ENCODE measurements around the gene IL9.

IL9 gene

GRCh38 chr5:135895474-135896006 lies at the start of gene IL9:
TSS of gene IL9 (minus strand) at chr5:135895841. CDS start at chr5:135895816, 25 bp downstream.
- DNase-seq = no peak

- no peak for DNase-seq
Observed at GRCh38 chr5:135944967-135945560, 49.4 kb upstream of the IL9 start.

DNA sequence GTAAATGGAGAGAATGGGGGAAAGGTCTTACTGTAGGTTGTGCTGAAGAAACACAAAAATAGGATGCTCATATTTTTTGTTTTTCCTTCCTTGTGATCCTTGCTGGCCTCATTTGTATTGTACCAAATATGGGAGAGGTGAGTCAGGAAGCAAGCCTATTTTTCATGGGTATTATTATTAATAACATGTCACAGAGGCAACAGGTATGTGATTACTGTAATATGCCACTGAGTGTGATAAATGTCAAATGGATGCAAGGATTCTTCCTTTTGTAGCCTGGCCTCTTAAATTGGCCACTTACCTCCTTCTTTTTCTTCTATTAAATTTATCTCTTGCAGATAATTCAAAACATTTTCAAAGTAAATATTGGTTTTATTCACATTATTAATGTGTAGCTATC lies 48.9 kb upstream of the IL9 start:
- DNase-seq = no peak

- no peak for DNase-seq
Observed at GRCh38 chr5:135942202-135942771, 46.6 kb upstream of the IL9 start.

GRCh38 chr5:135941711-135942110 lies 46.1 kb upstream of the IL9 start:
- no peak for DNase-seq

- no peak for DNase-seq
Observed at GRCh38 chr5:135937245-135937911, 41.7 kb upstream of the IL9 start.

GRCh38 chr5:135934939-135935338 lies 39.3 kb upstream of the IL9 start:
- DNase-seq = no peak

- no peak for DNase-seq
Observed at GRCh38 chr5:135930949-135931295, 35.3 kb upstream of the IL9 start.

GRCh38 chr5:135930029-135930948 lies 34.6 kb upstream of the IL9 start:
- no peak for DNase-seq

DNA sequence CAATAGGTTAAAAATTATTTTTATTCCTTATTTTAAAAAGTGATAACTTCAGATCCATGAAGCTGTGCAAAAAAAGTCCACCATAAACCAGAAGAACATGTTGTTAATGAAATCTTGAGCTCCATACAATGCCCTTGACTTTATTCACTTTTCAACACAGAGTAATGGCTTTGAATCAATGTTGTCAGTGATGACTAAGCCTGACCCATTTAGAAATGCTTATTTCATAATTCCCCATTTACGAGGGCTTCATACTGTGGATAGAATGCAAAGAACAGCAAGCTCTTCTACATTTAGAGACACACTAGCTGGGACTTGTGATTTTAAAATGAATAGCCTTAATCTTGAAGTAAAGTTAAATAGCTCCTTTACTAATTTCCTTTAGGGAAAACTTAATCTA lies 25.7 kb upstream of the IL9 start:
- DNase-seq = no peak

DNA sequence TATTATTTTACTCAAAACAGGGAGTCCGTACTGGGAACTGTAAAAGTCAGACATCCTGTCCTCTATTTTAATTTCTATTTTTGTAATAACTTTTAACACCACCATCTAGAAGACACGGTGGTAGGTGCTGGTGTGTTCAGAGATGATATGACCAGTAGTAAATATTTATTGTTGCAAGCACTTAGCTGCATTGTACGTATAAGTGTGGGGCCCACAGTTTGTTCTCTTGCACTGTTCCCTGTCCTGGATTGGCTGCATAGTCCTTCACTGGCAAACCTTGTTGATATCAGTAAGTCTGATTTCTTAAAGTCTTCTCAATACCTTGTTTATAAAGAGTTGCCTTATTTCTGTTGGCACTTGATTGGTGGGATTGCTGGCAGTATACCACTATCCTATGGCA lies 24.6 kb upstream of the IL9 start:
- DNase-seq = no peak

DNA sequence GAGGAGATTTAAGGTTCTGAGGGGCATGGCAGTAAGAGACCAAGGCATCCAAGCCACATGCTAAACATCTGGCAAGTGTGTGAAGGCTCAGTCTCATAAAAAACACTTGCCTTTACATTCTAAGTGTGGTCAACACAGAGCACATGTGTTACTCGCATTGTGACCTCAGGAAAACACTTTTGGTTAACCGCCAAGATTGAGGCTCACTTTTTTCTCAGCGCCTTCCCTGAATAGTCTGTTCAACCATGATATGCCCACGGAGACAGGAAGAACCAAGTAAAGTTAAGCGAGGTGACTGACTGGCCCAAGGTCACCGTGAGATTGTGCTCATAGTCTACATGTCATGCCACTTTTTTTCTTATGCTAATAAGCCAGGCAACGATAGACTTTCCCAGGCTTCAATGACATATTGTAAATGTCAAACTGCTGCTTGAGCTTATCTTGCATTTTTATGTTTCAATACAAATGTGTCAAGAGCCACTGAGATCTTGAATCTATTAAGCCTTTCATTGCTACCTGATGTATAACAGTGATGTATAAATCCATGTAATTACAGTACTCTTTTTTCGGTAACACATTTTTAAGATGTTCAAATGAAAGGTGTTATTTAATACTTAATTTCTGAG lies 21.1 kb upstream of the IL9 start:
- DNase-seq = no peak

DNA sequence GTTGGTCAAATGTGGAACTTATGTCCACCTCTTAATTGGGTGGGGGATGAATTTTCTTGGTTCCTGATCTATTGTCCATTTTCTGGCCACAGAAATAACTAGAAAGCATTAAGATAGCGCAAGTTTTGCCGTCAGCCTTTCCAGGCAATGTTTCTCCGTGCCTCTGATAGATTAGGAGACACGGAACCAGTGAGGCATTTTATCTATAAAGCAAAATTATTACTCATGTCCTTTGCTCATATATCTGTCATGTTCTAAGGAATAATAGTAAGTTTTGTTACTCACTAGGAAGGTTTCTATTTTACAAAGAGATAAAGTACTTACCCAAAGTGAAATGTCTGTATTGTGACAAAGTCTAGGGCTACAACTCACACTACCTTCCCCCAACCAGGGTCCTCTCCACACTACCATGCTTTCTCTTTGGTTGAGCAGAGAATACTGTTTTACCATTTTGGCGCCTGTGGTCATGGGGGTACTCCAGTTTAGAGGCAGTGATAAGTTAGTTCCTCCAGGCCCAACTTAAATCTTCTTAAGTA lies 19.9 kb upstream of the IL9 start:
- DNase-seq = no peak

- no peak for DNase-seq
Observed at GRCh38 chr5:135913713-135914626, 18.3 kb upstream of the IL9 start.

- no peak for DNase-seq
Observed at GRCh38 chr5:135905144-135905543, 9.5 kb upstream of the IL9 start.

DNA sequence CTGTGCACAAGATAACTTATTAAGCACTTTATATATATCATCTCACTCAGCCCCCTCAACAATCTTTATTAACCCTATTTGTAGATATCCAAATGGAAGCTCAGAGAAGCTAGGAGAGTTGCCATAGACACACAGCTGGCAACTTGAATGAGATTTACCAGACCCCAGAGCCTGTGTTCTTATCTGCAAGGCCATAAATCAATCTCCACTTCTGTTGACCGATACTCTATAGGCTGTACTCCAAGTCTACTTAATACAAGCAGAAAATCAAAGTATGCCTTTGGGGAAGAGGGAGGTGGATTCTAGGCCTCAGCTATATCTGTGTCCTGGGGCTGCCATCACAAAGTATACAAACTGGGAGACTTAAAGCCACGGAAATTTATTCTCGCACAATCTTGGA lies 6.0 kb upstream of the IL9 start:
- no peak for DNase-seq

- no peak for DNase-seq
Observed at GRCh38 chr5:135900276-135900675, 4.6 kb upstream of the IL9 start.

DNA sequence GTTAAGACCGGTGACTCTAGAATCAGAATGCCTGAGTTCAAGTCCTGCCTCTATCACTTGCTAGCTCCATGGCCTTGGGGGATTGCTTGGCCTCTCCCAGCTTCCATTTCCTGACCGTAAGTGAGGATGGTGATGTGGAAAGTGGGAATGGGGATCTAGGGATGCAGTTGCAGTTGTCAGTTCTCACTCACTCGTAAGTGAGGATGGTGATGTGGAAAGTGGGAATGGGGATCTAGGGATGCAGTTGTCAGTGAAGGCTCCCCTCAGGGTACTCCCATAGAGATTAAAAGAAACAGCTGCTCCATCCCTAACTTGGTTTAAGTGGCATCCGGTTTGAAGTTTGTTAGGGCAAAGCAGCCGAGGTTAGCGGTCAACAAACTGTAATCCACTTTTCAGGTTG lies 3.0 kb upstream of the IL9 start:
- no peak for DNase-seq

- no peak for DNase-seq
Observed at GRCh38 chr5:135894789-135895188, 852 bp downstream of the IL9 start.

- DNase-seq = no peak
Observed at GRCh38 chr5:135894276-135894675, 1.4 kb downstream of the IL9 start.

DNA sequence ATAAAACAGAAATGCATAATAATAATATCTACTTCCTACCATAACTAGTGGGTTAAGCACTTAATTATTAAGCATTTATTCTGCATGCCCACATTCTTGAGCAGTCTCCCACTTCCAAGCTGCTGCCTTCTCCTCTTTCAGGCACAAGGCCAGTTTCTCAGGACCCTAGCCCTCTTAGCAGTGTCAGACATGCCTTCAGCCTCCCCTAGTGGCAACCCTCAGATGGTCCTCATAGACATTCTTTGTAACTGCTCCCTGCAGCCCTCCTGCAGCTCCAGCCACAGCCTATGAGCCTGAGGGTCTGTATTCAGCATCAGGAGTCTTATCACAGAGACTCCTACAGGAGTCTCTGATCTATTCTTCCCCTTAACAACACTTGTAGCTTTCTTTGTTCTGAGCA lies 3.9 kb downstream of the IL9 start:
- no peak for DNase-seq

DNA sequence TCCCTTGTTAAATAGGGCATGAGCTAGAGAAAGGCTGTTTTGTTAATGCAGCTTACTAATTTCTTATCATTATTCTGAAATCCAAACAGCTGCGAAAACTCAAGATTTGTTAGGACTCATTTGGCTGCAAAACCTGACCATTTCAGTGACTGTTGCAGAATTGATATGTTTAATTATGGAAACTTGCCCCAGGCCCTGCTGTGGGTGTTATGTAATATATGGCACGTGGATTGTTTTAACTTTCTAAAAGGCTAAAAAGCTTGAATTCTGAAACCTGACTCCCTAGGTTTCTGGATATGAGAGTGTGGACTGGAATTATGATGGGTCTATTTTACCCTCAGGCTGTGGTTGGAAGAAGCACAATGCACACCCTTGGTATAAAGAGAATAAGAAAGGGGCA lies 4.4 kb downstream of the IL9 start:
- DNase-seq = no peak

All from stimulated activated CD4-positive, alpha-beta T cell treated with anti-CD3 and anti-CD28 coated beads, Interleukin-1b, Interleukin-23, amount 100 ng/mL, for 48 hours (primary cell).